ENCODE measurements around the gene PLEK2.
"Not testable (repeated sequence)": the region's sequence is repeated elsewhere in the genome, so short reads cannot be mapped to it uniquely, and the experiment has no call there.

Gene PLEK2, protein sequence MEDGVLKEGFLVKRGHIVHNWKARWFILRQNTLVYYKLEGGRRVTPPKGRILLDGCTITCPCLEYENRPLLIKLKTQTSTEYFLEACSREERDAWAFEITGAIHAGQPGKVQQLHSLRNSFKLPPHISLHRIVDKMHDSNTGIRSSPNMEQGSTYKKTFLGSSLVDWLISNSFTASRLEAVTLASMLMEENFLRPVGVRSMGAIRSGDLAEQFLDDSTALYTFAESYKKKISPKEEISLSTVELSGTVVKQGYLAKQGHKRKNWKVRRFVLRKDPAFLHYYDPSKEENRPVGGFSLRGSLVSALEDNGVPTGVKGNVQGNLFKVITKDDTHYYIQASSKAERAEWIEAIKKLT

DNA sequence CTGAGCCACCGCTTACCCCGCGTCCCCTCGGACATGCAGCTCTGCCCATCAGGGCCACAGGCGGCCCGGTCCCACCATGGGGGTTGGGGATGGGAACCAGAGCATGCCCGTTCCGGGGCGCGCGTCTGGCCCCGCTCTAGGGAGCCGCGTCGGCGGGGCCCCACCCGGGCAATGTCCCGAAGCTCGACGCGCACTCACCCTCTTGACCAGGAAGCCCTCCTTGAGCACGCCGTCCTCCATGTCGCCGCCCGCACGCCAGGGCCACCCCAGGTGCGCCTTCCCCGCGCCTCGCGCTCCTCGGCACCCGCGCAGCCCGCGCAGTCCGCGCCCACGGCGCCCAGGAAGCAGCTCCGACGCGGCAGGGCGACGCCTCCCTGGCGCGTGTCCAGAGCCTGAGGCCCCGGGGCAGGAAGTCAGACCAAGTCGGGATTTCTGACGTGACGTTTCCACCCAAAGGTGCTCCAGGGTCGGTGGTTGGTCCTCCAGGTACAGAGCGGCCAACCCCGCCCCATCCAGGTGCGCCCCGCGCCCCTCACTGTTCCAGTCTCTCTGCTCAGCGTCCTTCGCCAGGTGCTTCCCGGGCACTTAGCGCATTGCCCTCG, at the start of gene PLEK2:
Gene PLEK2 (minus strand): TSS at position 346 of the 602 bp plus-strand sequence. CDS start 106 bp downstream, at position 240.
- DNase-seq = peak; percentile 66
- H3K27ac Mint-ChIP-seq = no peak within 1 kb of the TSS
- no peaks in the 10 kb centered on the region for H3K36me3 Mint-ChIP-seq (ENCODE audit: low read depth)

DNA sequence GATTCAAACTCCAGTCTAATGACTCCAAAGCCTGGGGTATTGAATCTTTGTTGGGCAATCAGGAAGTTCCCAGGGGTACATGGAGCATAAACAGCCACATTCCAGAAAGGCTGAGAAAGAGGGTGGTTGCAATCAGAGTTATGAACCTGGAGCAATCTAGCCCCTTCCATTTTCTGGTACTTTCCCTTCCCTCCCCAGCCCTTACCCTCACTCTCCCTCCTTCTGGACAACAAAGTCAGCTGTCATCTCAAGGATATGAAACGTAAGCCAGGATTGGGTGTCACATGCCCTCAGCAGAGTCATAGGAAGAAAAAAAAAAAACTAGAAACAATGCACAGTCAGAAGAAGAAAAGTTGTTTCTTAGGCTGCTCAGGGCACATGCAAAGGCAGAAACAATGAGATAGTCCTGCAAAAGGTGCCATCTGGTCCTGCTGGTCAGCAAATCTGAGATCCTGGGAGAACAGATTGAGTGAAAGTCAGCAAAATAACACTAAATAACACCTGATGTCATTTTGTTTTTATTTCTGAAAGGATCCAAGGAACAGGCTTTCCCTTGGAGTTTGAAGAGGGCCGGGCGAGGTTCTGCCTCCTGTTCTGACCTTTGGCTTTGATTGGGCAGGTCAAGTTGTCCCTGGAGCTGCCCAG, 49.5 kb upstream of the PLEK2 start:
- peak overlapping the region; percentile 30 for H3K27ac Mint-ChIP-seq
- no peak for DNase-seq

More for the DNA sequence above, at the start of gene PLEK2:
- H3K27me3 Mint-ChIP-seq = peaks cover 10% of the 10 kb centered on the region
- H3K4me3 Mint-ChIP-seq = peak within 1 kb of the TSS; percentile 58
- H3K4me1 Mint-ChIP-seq (ENCODE audit: low read depth) = peaks cover 21% of the 10 kb centered on the region
- no peaks in the 10 kb centered on the region for H3K9me3 Mint-ChIP-seq

DNA sequence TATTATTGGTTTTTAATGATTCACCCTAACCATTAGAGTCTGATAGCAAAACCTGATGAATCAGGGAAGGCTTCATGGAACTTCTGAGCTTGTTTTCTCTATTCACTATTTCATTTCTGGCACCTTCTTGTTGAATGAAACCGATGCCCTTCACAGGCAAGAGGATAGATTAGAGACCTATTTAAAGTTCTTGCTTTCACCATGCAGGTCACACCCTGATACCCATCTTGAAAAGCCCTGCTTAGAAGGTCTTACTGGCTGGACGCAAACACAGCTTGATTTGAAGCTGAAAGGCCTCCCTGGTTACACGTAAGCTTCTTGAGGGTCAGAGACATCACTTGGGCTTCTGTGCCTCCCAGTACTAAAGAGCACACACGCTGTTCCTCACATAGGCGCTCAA, 47.4 kb upstream of the PLEK2 start:
- Mint-ChIP-seq H3K4me3 (no peak overlapping the region), H3K9me3 (no peaks in the 10 kb centered on the region), H3K27me3 (no peaks in the 10 kb centered on the region), H3K36me3 (ENCODE audit: low read depth) (no peaks in the 10 kb centered on the region), H3K4me1 (ENCODE audit: low read depth) (peaks cover 11% of the 10 kb centered on the region), H3K27ac (no peak overlapping the region)
- DNase-seq = no peak

More for the DNA sequence above, 49.5 kb upstream of the PLEK2 start:
- no peaks in the 10 kb centered on the region for H3K27me3 Mint-ChIP-seq
- H3K4me1 Mint-ChIP-seq (ENCODE audit: low read depth) = peaks cover 22% of the 10 kb centered on the region
- H3K4me3 Mint-ChIP-seq = no peak overlapping the region
- no peaks in the 10 kb centered on the region for H3K36me3 Mint-ChIP-seq (ENCODE audit: low read depth)
- H3K9me3 Mint-ChIP-seq = no peaks in the 10 kb centered on the region

DNA sequence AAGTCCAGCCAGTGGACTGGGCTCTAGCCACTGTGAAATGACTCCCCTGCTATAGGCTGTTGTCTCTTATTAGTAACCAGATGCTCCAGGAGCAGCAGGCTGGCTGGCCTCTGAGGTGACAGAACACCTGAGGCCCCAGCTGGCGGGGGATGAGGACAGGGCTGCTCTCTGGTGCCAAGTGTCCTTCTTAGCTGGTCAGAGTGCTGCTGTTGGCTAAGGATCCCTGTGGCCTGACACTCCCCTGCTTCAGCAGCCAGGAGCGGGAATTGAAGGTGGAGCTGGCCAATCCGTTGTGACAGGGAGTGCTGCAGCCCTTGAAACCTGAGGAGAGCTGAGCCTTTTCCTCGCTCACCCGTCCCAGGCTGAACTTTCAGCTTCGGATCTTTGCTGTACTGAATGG, 45.8 kb upstream of the PLEK2 start:
- H3K4me1 Mint-ChIP-seq (ENCODE audit: low read depth) = peaks cover 3% of the 10 kb centered on the region
- H3K36me3 Mint-ChIP-seq (ENCODE audit: low read depth) = no peaks in the 10 kb centered on the region
- no peaks in the 10 kb centered on the region for H3K9me3 Mint-ChIP-seq
- no peak overlapping the region for H3K27ac Mint-ChIP-seq
- no peak overlapping the region for H3K4me3 Mint-ChIP-seq
- no peak for DNase-seq
- no peaks in the 10 kb centered on the region for H3K27me3 Mint-ChIP-seq

DNA sequence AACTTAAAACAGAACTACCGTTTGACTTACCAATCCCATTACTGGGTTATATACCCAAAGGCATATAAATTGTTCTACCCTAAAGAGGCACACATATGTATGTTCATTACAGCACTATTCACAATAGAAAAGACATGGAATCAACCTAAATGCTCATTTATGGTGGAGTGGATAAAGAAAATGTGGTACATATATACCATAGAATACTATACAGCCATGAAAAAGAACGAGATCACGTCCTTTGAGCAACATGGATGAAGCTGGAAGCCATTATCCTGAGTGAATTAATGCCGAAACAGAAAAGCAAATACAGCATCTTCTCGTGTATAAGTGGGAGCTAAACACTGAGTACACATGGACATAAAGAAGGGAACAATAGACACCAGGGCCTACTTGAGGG, 44.8 kb upstream of the PLEK2 start:
- Mint-ChIP-seq H3K27ac (no peak overlapping the region), H3K4me1 (ENCODE audit: low read depth) (no peaks in the 10 kb centered on the region), H3K9me3 (no peaks in the 10 kb centered on the region), H3K27me3 (no peaks in the 10 kb centered on the region), H3K4me3 (no peak overlapping the region), H3K36me3 (ENCODE audit: low read depth) (no peaks in the 10 kb centered on the region)
- DNase-seq = no peak

DNA sequence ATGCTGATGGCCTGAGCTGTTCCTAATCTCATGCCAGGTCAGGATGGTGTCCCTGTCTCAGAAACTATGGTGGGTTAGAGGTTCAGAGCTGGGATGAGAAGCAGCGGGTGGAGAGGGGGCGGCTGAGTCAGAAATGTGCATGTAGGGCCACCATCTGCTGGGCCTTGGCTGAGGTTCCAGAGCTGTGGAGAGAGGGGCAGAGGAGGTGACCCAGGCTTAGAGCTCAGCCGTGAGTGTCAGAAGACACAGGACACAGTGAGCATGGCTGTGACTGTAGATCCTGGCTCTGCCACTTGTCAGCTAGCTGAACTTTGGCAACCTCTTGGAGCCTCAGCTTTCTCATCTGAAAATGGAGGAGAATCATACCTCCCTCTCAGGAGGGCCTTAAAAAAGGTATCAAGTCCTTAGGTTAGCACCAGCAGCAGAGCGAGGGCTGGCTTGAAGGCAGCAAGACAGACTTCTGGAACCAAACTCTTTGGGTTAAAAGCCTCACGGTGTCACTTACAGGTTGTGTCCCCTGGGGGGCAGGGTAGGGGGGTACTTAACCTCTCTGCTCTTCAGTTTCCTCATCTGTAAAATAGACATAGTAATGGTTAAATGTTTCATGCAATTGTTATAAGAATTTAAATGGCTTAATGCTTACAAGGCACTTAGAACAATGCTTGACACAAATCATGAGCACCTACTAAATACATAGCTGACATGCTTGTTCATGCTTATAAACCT, 41.8 kb upstream of the PLEK2 start:
- Mint-ChIP-seq H3K27me3 (no peaks in the 10 kb centered on the region), H3K36me3 (ENCODE audit: low read depth) (no peaks in the 10 kb centered on the region)

DNA sequence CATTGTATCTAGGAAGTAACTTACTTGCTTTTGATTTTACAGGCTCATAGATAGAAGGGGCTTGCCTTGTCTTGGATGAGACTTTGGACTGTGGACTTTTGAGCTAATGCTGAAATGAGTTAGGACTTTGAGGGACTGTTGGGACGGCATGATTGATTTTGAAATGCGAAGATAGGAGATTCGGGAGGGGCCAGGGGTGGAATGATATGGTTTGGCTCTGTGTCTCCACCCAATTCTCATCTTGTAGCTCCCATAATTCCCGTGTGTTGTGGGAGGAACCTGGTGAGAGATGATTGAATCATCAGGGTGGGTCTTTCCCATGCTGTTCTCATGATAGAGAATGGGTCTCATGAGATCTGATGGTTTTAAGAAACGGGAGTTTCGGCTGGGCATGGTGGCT, 39.7 kb upstream of the PLEK2 start:
- not testable (repeated sequence) for H3K27ac Mint-ChIP-seq; H3K4me3 Mint-ChIP-seq; H3K36me3 Mint-ChIP-seq (ENCODE audit: low read depth); H3K9me3 Mint-ChIP-seq; DNase-seq; H3K27me3 Mint-ChIP-seq; H3K4me1 Mint-ChIP-seq (ENCODE audit: low read depth)

More for the DNA sequence above, 41.8 kb upstream of the PLEK2 start:
- DNase-seq = no peak
- Mint-ChIP-seq H3K27ac (no peak overlapping the region), H3K9me3 (peaks cover 7% of the 10 kb centered on the region), H3K4me1 (ENCODE audit: low read depth) (no peaks in the 10 kb centered on the region), H3K4me3 (no peak overlapping the region)

DNA sequence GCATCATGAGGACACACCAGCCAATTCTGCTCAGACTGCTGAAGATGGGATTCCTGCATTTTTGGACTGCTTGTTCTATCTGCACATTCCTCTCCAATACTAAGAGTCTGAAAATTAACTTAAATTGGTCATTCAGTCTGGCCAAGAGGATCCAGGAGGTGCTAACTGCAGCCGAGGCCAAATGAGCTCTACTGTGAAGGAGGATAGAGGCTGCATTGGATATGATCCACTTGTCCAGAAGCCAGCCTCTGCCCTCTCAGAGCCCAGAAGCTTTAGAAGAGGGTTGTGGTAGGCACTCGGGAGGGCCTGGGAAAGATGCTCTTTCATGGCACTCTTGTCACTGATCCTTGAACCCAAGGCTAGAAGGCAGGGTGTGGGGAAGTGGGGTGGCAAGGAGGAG, 37.1 kb upstream of the PLEK2 start:
- H3K36me3 Mint-ChIP-seq (ENCODE audit: low read depth) = no peaks in the 10 kb centered on the region
- H3K4me3 Mint-ChIP-seq = no peak overlapping the region
- H3K27ac Mint-ChIP-seq = no peak overlapping the region
- H3K4me1 Mint-ChIP-seq (ENCODE audit: low read depth) = no peaks in the 10 kb centered on the region
- no peak for DNase-seq
- peaks cover 5% of the 10 kb centered on the region for H3K27me3 Mint-ChIP-seq
- peaks cover 7% of the 10 kb centered on the region for H3K9me3 Mint-ChIP-seq

DNA sequence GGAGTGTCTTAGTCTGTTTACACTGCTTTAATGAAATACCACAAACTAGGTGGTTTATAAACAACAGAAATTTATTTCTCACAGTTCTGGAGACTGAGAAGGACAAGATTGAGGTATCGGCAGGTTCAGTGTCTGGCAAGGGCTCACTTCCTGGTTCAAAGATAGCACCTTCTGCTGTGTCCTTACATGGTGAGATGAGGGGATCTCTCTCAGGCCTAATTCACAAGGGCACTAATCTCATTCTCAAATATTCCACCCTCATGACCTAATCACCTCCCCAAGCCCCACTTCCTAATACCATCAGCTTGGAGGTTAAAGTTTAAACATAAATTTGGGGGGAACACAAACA, 35.0 kb upstream of the PLEK2 start:
- H3K27me3 Mint-ChIP-seq = peaks cover 5% of the 10 kb centered on the region
- no peaks in the 10 kb centered on the region for H3K36me3 Mint-ChIP-seq (ENCODE audit: low read depth)
- no peak overlapping the region for H3K27ac Mint-ChIP-seq

DNA sequence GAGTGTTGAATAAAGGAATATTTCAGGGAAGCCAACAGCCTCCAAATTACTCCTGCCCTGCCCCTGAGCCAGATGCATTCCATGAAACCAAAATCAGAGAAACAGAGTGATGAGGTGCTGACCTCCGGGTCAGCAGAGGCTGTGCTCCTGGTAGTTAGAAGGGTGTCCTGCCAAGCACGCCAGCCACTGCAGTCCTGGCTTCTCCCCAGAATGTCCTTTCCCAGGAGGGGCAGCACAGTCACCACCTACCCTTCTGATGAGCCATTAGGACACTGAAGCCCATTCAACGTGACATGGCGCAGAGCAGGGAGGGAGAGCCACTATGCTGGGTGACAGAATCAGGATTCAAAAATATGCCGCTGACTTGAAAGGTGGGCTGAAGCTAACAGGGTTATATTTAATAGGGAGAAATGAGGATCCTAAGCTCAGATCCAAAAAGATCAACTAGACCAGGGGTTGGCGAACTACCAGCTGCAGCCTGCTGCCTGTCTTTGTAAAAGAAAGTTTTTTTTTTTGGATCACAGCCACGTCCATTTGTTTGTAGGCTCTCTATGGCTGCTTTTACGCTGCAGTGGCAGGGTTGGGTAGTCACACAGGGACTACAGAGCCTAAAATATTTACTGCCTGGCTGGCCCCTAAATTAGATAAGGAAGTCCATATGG, 34.5 kb upstream of the PLEK2 start:
- Mint-ChIP-seq H3K27ac (no peak overlapping the region), H3K36me3 (ENCODE audit: low read depth) (no peaks in the 10 kb centered on the region), H3K4me3 (no peak overlapping the region), H3K27me3 (peaks cover 5% of the 10 kb centered on the region), H3K4me1 (ENCODE audit: low read depth) (no peaks in the 10 kb centered on the region), H3K9me3 (peaks cover 7% of the 10 kb centered on the region)
- DNase-seq = no peak

More for the DNA sequence above, 35.0 kb upstream of the PLEK2 start:
- Mint-ChIP-seq H3K9me3 (peaks cover 7% of the 10 kb centered on the region), H3K4me1 (ENCODE audit: low read depth) (no peaks in the 10 kb centered on the region), H3K4me3 (no peak overlapping the region)
- no peak for DNase-seq

DNA sequence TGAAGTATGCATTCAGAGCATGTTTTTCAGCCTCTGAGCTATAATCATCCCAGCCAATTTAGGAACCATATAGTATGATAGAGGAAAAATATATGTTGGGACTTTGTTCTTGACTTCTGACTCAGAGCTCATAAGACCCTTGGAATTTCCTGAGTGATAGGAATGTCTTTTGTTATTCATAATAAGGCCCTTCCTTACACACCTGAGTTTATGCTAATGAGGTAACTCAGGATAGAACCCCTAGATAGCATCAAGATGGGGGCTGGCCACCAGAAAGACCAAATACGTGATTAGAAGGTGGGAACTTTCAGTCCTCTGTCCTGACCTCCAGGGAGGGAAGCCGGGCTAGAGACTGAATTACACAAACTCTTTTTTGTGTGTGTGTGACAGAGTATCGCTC, 32.4 kb upstream of the PLEK2 start:
- Mint-ChIP-seq H3K27me3 (peaks cover 5% of the 10 kb centered on the region), H3K4me3 (no peak overlapping the region), H3K36me3 (ENCODE audit: low read depth) (no peaks in the 10 kb centered on the region), H3K4me1 (ENCODE audit: low read depth) (no peaks in the 10 kb centered on the region), H3K9me3 (no peaks in the 10 kb centered on the region), H3K27ac (no peak overlapping the region)
- DNase-seq = no peak

DNA sequence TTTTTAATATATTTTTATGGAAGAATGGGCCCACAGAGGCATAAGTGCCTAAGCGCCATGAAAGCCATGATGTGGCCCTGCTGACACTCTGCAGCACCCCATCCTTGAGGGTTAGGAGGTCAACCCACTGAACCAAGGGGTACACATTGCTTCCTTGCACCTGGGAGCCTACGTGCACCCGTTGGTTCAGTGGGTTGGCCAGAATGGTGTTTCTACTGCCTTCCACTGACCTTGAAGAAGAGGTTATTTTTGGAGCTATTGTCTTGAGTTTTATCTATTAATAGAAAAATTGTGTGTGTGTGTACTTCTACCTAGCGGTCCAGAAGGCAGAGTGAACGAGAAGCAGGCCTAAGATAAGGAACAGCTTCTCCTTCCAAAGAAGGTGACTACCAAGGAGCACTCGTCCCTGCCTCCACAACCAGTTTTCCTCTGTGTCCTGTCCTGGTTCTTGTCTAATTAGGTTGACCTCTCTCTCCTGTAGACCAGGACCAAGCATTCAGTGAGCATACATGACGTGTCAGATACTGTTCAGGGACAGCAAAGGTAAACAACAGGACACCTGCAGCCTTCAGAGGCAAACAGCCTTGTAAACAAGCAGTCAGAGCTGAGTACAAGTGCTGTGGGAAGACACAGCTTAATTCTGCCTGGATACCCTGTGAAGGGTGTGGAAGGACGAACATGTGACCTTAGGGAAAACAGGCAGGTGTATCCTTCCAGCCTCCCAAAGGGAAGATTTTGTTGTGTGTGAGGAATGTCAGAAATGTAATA, 30.4 kb upstream of the PLEK2 start:
- no peak overlapping the region for H3K4me3 Mint-ChIP-seq
- H3K9me3 Mint-ChIP-seq = no peaks in the 10 kb centered on the region
- H3K36me3 Mint-ChIP-seq (ENCODE audit: low read depth) = no peaks in the 10 kb centered on the region
- H3K27me3 Mint-ChIP-seq = peaks cover 5% of the 10 kb centered on the region
- DNase-seq = no peak
- H3K4me1 Mint-ChIP-seq (ENCODE audit: low read depth) = no peaks in the 10 kb centered on the region
- H3K27ac Mint-ChIP-seq = no peak overlapping the region

DNA sequence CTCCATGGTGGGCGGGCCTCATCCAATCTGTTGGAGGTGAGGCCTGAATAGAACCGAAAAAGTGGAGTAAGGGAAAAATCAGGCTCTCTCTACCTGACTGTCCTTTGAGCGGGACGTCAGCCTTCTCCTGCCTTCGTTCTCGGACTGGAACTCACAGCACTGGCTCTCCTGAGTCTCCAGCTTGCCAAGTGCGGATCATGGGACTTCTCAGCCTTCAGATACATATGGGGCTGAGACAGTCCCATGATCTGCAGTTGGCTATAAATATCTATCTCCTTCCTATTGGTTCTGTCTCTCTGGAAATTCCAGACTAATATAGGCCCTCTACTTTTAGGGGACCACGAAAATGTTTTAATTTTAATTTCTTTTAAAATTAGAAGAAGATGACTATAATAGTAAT, 29.7 kb upstream of the PLEK2 start:
- Mint-ChIP-seq H3K4me3 (no peak overlapping the region), H3K9me3 (no peaks in the 10 kb centered on the region), H3K27ac (no peak overlapping the region), H3K27me3 (peaks cover 5% of the 10 kb centered on the region), H3K4me1 (ENCODE audit: low read depth) (no peaks in the 10 kb centered on the region), H3K36me3 (ENCODE audit: low read depth) (no peaks in the 10 kb centered on the region)
- DNase-seq = no peak

DNA sequence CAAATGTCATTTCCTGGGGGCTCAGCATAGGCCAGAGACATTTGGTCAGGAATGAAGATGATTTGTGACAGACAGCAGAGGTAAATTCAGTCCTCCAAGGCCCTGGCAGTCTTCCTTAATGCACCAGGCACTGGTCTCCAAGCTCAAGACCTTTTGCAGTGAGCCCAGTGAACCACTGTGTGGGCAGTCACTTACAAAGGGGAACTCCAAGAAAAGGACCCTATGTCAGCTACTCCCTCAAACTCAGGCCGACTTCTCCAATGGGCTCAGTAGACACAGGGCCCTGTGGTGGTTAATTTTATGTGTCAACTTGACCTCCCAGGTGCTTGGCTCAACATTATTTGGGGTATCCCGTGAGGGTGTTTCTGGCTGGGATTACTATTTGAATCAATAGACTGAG, 29.3 kb upstream of the PLEK2 start:
- DNase-seq = no peak
- H3K36me3 Mint-ChIP-seq (ENCODE audit: low read depth) = no peaks in the 10 kb centered on the region
- no peak overlapping the region for H3K4me3 Mint-ChIP-seq
- H3K9me3 Mint-ChIP-seq = no peaks in the 10 kb centered on the region
- no peak overlapping the region for H3K27ac Mint-ChIP-seq
- no peaks in the 10 kb centered on the region for H3K4me1 Mint-ChIP-seq (ENCODE audit: low read depth)
- H3K27me3 Mint-ChIP-seq = peaks cover 5% of the 10 kb centered on the region
